GM18505 (cell line): ENCODE results near the gene TMEM26.

Source experiments
- ATAC-seq: cut with Tn5 transposase; IDR thresholded peaks from one replicate; pipeline ENCODE4 v1.9.1; 2021; ENCODE audit not compliant: unreplicated experiment
- POLR2A ChIP-seq: IDR thresholded peaks from 4 replicates; pipeline ENCODE4 v1.6.1; 2011; ENCODE audit warnings: borderline replicate concordance; ENCODE audit not compliant: insufficient read depth, insufficient read length; ENCODE audit errors: extremely low read depth

The TMEM26 gene

DNA sequence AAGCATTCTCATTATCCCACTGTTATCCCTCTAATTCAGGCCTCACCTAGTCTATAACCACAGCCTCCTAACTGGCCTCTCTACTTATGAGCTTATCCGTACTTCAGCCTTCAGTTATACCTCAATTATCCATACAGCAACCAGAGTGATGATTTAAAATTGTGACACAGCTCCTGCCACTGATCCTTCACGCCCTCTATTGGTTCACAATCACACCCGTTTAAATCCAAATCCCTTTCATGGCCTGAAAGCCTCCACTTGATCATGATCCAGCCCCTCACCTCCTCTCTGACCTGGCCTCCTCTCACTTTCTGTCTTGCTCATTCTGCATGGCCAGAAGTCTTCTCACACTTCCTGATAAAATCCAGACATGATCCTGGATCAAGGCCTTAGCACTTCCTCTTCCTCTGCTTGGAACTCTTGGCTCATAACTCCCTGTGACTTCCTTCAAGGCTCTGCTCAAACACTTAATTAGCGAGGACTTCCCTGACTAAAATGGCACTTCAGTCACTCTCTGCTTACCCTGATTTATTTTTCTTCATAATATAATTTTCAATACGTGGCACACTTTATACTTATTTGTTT lies 19.0 kb upstream of the TMEM26 start:
- no peak for TF ChIP-seq POLR2A
- no peak for ATAC-seq

DNA sequence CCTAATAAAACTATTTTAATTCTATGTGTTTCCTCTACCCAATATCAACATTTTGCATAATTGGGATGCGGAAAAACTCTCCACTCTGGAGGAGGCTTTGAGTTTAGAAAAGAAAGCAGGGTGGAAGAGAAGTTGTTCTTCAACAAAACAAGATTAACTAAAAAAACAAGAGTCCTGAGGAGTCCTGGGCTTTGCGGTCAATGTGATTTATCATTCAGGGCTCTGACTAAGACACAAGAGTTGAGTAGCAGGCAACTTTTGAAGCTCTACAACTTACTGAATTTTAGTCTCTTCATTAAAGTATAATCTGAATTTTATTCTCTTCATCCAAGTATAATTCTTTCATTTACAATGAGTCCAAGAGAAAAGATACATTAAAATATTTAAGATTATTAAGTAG lies 18.3 kb upstream of the TMEM26 start:
- no peak for ATAC-seq
- no peak for TF ChIP-seq POLR2A

DNA sequence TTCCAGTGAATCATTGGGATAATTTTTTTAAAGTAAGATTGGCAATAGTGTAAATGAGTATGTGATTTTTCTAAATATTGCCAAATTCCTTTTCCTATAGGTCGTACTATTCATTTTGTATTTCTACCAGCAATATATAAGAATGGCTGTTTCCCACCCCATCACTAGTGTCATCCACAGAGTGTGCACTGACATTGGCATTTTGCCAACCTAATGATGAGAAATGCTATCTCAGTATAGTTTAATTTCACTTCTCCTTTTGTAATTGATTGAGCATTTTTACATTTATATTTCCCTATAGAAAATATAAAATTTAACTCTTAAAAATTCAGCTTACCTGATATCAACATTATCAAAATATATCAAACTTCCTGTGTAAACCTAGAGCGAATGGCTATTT lies 17.6 kb upstream of the TMEM26 start:
- no peak for TF ChIP-seq POLR2A
- ATAC-seq: no peak

DNA sequence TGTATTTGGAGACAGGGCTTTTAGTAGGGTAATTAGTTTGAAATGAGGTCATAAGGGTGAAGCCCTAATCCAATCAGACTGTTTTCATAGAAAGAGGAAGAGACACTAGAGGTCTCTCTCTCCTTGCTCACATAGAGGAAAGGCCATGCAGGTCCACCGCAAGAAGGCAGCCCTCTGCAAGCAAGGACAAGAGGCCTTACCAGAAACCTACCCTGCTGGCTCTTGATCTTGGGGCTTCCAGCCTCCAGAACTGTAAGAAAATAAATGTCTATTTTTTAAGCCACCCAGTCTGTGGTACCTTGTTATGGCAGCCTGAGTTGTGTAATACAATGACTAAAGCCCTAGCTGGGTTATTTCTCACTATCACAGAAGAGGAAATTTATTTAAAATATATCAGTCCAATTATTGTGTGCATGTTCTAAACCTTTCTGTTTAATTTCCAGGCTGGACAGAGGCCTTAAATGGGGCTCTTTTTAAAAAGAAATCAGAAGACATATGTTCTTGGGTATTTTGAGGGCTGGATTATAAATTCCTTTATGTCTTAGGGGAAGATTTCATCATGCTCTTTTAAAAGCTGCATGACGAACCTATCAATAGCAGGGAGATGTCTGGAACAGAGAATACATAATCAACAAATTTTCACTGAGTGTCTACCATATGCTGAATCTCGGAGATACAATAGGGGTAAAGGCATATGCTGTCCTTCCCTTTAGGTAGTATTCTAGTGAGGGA lies 12.9 kb upstream of the TMEM26 start:
- no peak for ATAC-seq
- TF ChIP-seq POLR2A: no peak

GRCh38 chr10:61465171-61465496 lies 12.0 kb upstream of the TMEM26 start:
- no peak for ATAC-seq
- no peak for TF ChIP-seq POLR2A

DNA sequence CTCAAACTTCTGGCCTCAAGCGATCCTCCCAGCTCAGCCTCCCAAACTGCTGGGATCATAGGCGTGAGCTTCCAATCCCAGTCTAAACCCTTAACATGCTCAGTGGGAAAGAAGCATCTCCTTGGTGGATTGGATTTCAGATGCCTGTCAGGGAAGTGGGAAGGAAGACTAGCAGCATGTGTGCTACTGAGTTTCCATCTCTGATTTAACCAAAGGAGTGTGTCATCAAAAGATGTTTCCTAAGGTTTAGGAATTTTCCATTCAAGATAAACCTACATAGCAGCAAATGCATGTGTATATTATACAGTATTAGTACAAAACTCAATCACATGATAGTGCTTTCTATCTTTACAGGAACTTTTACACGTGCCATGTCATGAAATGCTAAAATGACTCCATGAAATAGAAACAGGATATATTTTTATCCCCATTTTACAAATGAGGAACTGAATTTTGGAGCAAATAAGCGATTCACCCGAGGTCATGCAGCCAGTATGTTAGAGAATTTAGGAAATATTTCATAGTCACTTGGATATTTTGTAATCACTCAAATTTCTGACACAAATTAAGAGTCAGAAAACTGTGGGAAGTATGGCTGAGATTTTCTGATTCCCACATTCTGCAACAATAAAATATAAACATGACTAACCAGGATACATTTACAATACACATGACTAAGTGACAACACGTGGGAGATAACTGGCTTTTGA lies 11.4 kb upstream of the TMEM26 start:
- no peak for TF ChIP-seq POLR2A
- no peak for ATAC-seq

GRCh38 chr10:61463035-61463909 lies 10.1 kb upstream of the TMEM26 start:
- no peak for ATAC-seq
- no peak for TF ChIP-seq POLR2A

DNA sequence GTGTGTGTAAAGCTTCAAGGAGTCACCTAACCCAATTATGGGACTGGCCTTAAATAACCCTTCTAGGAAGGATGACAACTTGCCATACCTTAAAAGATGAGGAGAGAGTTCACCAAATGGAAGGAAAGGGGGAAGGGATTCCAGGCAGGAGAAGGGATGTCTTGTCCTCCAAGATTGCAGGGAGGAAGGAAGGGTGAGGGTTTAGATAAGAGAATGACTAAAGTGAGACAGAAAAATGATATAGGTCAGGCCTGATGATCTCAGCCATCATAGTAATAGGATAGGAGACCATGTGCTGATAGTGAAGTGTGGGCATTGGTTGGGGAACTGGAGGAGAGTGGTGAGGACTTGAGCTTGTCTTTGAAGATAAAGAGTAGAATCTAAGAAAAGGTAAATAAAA lies 7.7 kb upstream of the TMEM26 start:
- no peak for ATAC-seq
- TF ChIP-seq POLR2A: no peak

DNA sequence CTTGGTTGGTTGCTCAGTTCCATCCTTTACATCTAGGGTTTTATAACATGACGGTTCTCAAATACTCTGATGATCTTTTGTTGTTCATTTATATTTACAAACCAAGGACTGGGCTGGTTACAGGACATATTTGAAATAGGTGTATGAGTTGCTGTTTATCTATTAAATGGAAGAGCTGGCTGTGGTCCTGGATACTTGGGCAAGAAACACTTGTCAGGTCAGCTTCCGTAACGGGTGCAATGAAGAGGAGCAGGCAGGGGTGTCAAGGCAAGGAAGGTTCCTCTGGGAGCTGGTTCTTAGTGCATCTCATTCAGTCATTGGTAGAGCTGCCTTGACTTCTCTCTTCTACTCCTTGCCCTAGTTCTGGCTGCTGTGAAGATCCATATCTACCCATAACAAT lies 4.8 kb upstream of the TMEM26 start:
- TF ChIP-seq POLR2A: no peak
- ATAC-seq: no peak

GRCh38 chr10:61456095-61456789 lies 3.1 kb upstream of the TMEM26 start:
- TF ChIP-seq POLR2A: no peak
- ATAC-seq: no peak

DNA sequence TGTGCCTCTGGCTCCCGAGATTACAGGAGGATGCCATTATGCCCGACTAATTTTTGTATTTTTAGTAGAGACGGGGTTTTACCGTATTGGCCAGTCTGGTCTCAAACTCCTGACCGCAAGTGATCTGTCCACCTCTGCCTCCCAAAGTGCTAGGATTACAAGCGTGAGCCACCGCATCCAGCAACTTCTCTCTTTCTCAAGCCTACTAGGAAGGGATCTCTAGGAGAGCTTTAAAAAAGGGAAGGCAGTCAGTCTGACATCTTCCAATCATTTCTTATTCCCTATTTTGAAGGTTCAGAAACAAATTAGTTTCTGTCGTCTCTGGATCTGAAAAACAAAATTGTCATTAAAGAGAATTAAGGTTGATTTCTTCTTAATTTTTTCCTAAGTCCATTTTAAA lies 2.5 kb upstream of the TMEM26 start:
- no peak for TF ChIP-seq POLR2A
- ATAC-seq: no peak

GRCh38 chr10:61454541-61454940 lies 1.4 kb upstream of the TMEM26 start:
- ATAC-seq: no peak
- no peak for TF ChIP-seq POLR2A
